Gastrocnemius medialis (tissue), 4 donors: ENCODE data around the gene PAPPA2.

Experiments used
- CTCF ChIP-seq, 5 experiments: fragments of 450-650 bp in 3 of 5; fragments of 200-600 bp in 2 of 5; sonication (generic) in 2 of 5; IDR thresholded peaks in 4 of 5; conservative IDR thresholded peaks in 1 of 5; 1 replicate in 4 of 5; 2 replicates in 1 of 5; pipeline ENCODE4 v1.5.1; 2016 to 2019; ENCODE audit warnings: antibody characterized with exemption in 5 of 5, mild to moderate bottlenecking in 3 of 5, moderate library complexity in 3 of 5
- POLR2A ChIP-seq, 2 donors: fragments of 450-650 bp; IDR thresholded peaks; one replicate each; pipeline ENCODE4 v1.6.1; 2017; ENCODE audit warnings: antibody characterized with exemption in 2 of 2, mild to moderate bottlenecking in 2 of 2, moderate library complexity in 2 of 2

DNA sequence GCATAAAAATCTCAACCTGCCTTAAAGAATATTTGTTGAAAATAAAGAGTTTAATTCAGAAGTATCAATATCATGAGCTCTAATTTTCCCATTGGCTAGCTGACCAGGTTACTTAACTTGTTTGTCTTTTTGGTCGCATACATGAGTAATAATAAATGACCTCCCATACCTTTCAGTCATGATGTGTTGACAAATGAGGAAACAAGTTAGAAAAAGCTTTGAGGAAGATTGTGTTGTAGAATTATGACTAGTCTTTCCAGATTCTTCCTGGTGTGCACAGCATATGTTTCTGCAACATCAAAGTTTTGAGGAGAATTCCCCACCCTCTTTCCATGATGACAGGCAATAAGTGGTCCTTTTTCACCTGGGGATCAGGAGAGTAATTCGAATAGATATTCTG is 17.6 kb upstream of the PAPPA2 start:
- TF ChIP-seq POLR2A (IDR thresholded peaks at IDR 0.05) (no peak), CTCF (IDR thresholded peaks at IDR 0.05 in 4 of 5, conservative IDR thresholded peaks at IDR 0.05 in 1 of 5) (no peak)
